Measurements from ENCODE around the gene UQCC3.

- TF ChIP-seq CTCF (IDR thresholded peaks at IDR 0.05): no peak
- no peak for TF ChIP-seq ZFX (IDR thresholded peaks at IDR 0.05; ENCODE audit: borderline replicate concordance)
Measured at GRCh38 chr11:62689421-62690183, 18.1 kb downstream of the UQCC3 start, which contains the start of gene LRRN4CL.

All from 22Rv1 (cell line).